Lung (tissue), 12 donors: ENCODE measurements around the gene ZNF282. TPM values are rescaled to one million over a fixed set of nuclear protein-coding genes. Genes with fewer than 3 reads are reported as not detected.

Source experiments
- ATAC-seq: fragments of 200-7000 bp; cut with Tn5 transposase; one replicate; pipeline ENCODE4 v1.9.1; 2020; ENCODE audit warnings: moderate number of reproducible peaks; ENCODE audit not compliant: insufficient read depth, low FRiP score
- DNase-seq, 3 donors: peaks; one replicate each; pipeline ENCODE4 v3.0.0-alpha.2; 2013 to 2017
- H3K27ac ChIP-seq, 2 donors: one replicate each; pipeline ENCODE4 v1.5.1; 2013; ENCODE audit warnings: mild to moderate bottlenecking in 2 of 2, moderate library complexity in 2 of 2, control low read depth in 1 of 2, inconsistent platforms in 1 of 2, low read depth in 1 of 2, low read length in 1 of 2
- H3K27me3 ChIP-seq, 3 donors: one replicate each; pipeline ENCODE4 v1.5.1; 2013; ENCODE audit warnings: low read length in 2 of 3; ENCODE audit not compliant: control insufficient read depth in 3 of 3, insufficient read depth in 3 of 3
- H3K36me3 ChIP-seq, 4 donors: one replicate each; pipeline ENCODE4 v1.5.1; 2013; ENCODE audit warnings: low read length in 4 of 4, mild to moderate bottlenecking in 1 of 4, moderate library complexity in 1 of 4; ENCODE audit not compliant: control insufficient read depth in 4 of 4, insufficient read depth in 4 of 4
- H3K4me1 ChIP-seq, 5 donors: one replicate each; pipeline ENCODE4 v1.5.1; 2013; ENCODE audit warnings: low read length in 5 of 5, mild to moderate bottlenecking in 2 of 5, moderate library complexity in 1 of 5; ENCODE audit not compliant: control insufficient read depth in 5 of 5, insufficient read depth in 5 of 5
- H3K4me3 ChIP-seq: one replicate; pipeline ENCODE4 v1.5.1; 2013; ENCODE audit warnings: mild to moderate bottlenecking, control low read depth, moderate library complexity
- H3K9ac ChIP-seq, 2 donors: one replicate each; pipeline ENCODE4 v1.5.1; 2013; ENCODE audit warnings: low read length in 2 of 2, control low read depth in 1 of 2; ENCODE audit not compliant: insufficient read depth in 1 of 2
- H3K9me3 ChIP-seq, 4 donors: one replicate each; pipeline ENCODE4 v1.5.1; 2013; ENCODE audit warnings: low read length in 3 of 4, mild to moderate bottlenecking in 1 of 4, moderate library complexity in 1 of 4; ENCODE audit not compliant: control insufficient read depth in 4 of 4, insufficient read depth in 3 of 4
- CTCF ChIP-seq: IDR thresholded peaks from 2 replicates; pipeline ENCODE4 v1.5.1; 2012; ENCODE audit warnings: mild to moderate bottlenecking; ENCODE audit errors: control extremely low read depth, extremely low read depth
- WGBS, 2 donors: extraction: QIAGEN DNeasy Blood & Tissue Kit; methylation state at CpG; one replicate each; pipeline ENCODE4 v1.1.7; 2013; 5-methylcytosine and 5-hydroxymethylcytosine counted together
- polyA plus RNA-seq, 2 donors: library from polyadenylated mRNA; stranded (reverse); fragments of 200-250 nt; gene quantifications; one replicate each; pipeline ENCODE4 v1.2.1, GENCODE V29; 2013
- total RNA-seq, 2 donors: library from RNA; depleted of rRNA in 1 of 2; stranded (reverse); fragments of >200 nt in 1 of 2; gene quantifications; one replicate each; pipeline ENCODE4 v1.2.1, GENCODE V29; 2014 to 2021
- donor health status: control.
- donor health status: control.
- donor health status: Bipolar disorder and iron deficiency.
- donor health status: healthy.
- donor health status: DM: yes; HTN: yes; CAD: no.

ZNF282 gene
- total and polyA plus RNA-seq, 4 donors, result 8.7 to 35.8 (median 17.9) TPM

GRCh38 chr7:149220534-149220933 is 25.2 kb downstream of the ZNF282 start:
- H3K36me3 ChIP-seq, result peaks cover 19 to 65% (median 34%) of the 10 kb centered on the region in 4 donors
- no peak for TF ChIP-seq CTCF
- ATAC-seq (no peak), DNase-seq (no peak)
- H3K4me3 ChIP-seq, result no peak overlapping the region
- no peaks in the 10 kb centered on the region for H3K4me1 ChIP-seq
- no peaks in the 10 kb centered on the region for H3K9me3 ChIP-seq
- no peak overlapping the region for H3K9ac ChIP-seq
- no peaks in the 10 kb centered on the region for H3K27me3 ChIP-seq
- 76 to 77% methylated on average over 6 of the region's 6 CpGs for WGBS, 2 donors
- no peak overlapping the region for H3K27ac ChIP-seq

- H3K27me3 ChIP-seq, result no peaks in the 10 kb centered on the region
- H3K9me3 ChIP-seq, result no peaks in the 10 kb centered on the region
- H3K4me3 ChIP-seq, result no peak overlapping the region
- no peak for TF ChIP-seq CTCF
- H3K9ac ChIP-seq, result no peak overlapping the region
- whole genome bisulfite sequencing, 2 donors, result 94 to 97% methylated on average over 8 of the region's 8 CpGs
- H3K27ac ChIP-seq, result no peak overlapping the region
- no peaks in the 10 kb centered on the region for H3K4me1 ChIP-seq
- ATAC-seq (no peak), DNase-seq (no peak)
- peaks cover 14 to 56% (median 21%) of the 10 kb centered on the region in 4 donors for H3K36me3 ChIP-seq
Measured at GRCh38 chr7:149223176-149223575, 27.8 kb downstream of the ZNF282 start.

- DNase-seq (no peak), ATAC-seq (no peak)
- H3K27ac ChIP-seq, result no peak overlapping the region
- no peak overlapping the region for H3K9ac ChIP-seq
- WGBS, 2 donors, result 97 to 98% methylated on average over 18 to 39 of the region's 39 CpGs
- H3K27me3 ChIP-seq, result no peaks in the 10 kb centered on the region
- no peak overlapping the region for H3K4me3 ChIP-seq
- peaks cover 13 to 51% (median 20%) of the 10 kb centered on the region in 4 donors for H3K36me3 ChIP-seq
- no peak for TF ChIP-seq CTCF
- H3K9me3 ChIP-seq, result no peaks in the 10 kb centered on the region
- no peaks in the 10 kb centered on the region for H3K4me1 ChIP-seq
Measured at GRCh38 chr7:149223761-149224160, 28.4 kb downstream of the ZNF282 start.

- Histone ChIP-seq H3K36me3 (peaks cover 13 to 45% (median 18%) of the 10 kb centered on the region in 4 donors), H3K4me1 (no peaks in the 10 kb centered on the region), H3K27me3 (no peaks in the 10 kb centered on the region), H3K27ac (no peak overlapping the region), H3K9ac (no peak overlapping the region), H3K4me3 (no peak overlapping the region), H3K9me3 (no peaks in the 10 kb centered on the region)
- WGBS, 2 donors, result 97 to 98% methylated on average over 37 of the region's 37 CpGs
- ATAC-seq, result no peak
- no peak for DNase-seq
- TF ChIP-seq CTCF, result no peak
Measured at GRCh38 chr7:149224352-149224751, 29.0 kb downstream of the ZNF282 start.
